ENCODE results near the gene RAB38. TPM values are rescaled to one million over a fixed set of nuclear protein-coding genes. Genes with fewer than 3 reads are reported as not detected.

The RAB38 gene
- total and polyA plus RNA-seq, 2 experiments from 2014 or later, result 8.8 to 14.2 TPM

Small RNA genes lying within 50 kb of the gene (microRNA-seq; reads per million reads assigned to microRNA genes)
- not detected for gene MIR3166

Small RNA genes lying within 50 kb of the gene (small RNA-seq; reads per million reads assigned to genes)
- gene MIR3166 (ENCODE audit: low replicate concordance) (not detected), gene RF00019 (ENCODE audit: low replicate concordance) (not detected)

Other genes starting within 250 kb of the RAB38 start
- gene CTSC, start 162.3 kb upstream of the RAB38 start, total RNA-seq (2014; rRNA removed; shearing (Covaris generic)), result 396 and 408 TPM in 2 replicates
- 432 and 444 TPM in 2 replicates for gene CTSC, start 162.3 kb upstream of the RAB38 start, polyA plus RNA-seq (2016; fragmentation: Nextera tagmentation; extraction: Ambion mirVana)

Data from GM23338 (cell line).